Panc1 (cell line): ENCODE results near the gene CHCHD6.

Experiments
- CTCF ChIP-seq: fragments of 450-650 bp; IDR thresholded peaks from 2 replicates; pipeline ENCODE4 v1.5.1; 2017; ENCODE audit warnings: mild to moderate bottlenecking
- POLR2AphosphoS5 ChIP-seq: IDR thresholded peaks from 2 replicates; pipeline ENCODE4 v1.6.1; 2012; ENCODE audit warnings: mild to moderate bottlenecking, low read depth, low read length, moderate library complexity
- TCF7L2 ChIP-seq: IDR thresholded peaks from 2 replicates; pipeline ENCODE4 v1.6.1; 2011; ENCODE audit warnings: mild to moderate bottlenecking, low read depth, low read length, inconsistent platforms

- TF ChIP-seq CTCF (no peak), POLR2AphosphoS5 (no peak), TCF7L2 (no peak)
These were observed 185.5 kb downstream of the CHCHD6 start for GRCh38 chr3:126889276-126890201.
